T-helper 2 cell (primary cell): ENCODE data around the gene TMEM222.

Experiments used
- DNase-seq, 5 experiments: peaks; one replicate each; pipeline versions ENCODE4 v3.0.0 to v3.0.0-alpha.2; 2012 to 2022

The TMEM222 gene

DNA sequence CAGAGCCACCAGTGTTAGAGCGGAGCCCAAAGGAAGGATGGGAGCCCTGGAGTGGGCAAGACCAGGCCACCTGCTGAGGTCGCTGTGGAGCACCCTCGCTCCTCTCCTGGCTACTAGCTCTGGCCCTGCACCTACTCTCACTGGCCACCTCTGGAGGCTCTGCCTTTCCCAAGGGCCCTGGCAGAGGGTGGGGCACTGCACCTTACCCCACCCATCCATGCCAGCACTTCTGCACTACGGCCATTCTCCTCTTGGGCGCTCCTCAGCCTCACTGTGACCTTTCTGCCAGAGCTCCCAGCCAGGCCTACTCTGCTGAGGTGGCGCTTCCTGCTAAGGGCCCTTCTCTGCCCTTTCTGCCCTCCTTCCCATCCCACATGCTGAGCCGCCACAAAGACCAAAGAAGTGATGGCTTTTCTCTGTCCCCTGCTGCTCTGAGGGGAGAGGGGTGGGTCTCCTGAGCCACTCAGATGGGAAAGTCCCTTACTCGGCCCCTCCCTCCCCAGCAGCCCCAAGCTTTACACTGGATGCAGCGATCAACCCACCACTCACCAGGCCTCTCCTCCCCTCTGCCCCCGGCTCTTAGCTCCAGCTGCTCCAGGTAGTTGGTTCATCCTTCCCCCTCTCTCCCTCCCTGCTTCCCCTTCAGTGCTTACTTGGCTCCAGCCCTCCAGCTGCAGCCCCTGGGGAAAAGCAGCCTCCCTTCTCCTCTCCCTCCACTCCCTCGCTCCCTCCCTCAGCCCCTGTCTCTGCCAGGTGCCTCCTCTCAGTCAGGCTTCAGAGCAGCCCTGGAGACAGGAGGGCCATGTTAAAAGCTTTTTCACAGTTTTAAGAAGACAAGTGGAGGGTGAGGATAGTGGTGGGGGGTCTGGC is 14.8 kb upstream of the TMEM222 start:
- no peak for DNase-seq

GRCh38 chr1:27307874-27308598 is 13.9 kb upstream of the TMEM222 start:
- DNase-seq, result no peak

DNA sequence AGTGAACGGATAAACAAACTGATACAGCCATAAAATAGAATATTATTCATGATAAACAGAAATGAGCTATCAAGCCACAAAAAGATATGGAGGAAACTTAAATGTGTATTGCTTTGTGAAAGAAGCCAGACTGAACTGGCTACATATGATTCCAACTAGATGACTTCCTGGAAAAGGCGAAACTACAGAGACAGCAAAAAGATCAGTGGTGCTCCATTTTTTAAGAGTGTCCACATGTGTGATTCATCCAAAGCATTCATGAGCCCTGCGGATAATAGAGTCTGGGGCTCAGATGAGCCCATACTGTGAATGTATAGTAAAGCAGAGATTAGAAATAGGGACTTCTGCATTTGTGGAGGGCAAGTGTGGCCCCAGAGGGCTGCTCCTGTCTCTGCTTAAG is 7.8 kb upstream of the TMEM222 start:
- no peak for DNase-seq

DNA sequence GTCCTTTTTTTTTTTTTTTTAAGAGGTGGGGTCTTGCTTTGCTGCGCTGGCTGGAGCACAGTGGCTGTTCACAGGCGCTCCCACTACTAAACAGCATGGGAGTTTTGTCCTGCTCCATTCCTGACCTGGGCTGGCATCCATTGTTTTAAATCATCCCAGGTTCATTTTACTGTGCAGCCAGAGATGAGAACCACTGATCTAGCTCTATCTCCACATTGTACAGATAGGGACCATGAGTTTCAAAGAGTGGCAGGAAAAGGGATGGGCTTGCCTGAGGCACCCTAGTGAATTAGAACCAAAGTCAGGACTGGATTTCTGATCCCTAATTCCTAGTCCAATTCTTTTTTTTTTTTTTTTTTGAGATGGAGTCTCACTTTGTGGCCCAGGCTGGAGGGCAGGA is 7.2 kb upstream of the TMEM222 start:
- DNase-seq, result no peak

DNA sequence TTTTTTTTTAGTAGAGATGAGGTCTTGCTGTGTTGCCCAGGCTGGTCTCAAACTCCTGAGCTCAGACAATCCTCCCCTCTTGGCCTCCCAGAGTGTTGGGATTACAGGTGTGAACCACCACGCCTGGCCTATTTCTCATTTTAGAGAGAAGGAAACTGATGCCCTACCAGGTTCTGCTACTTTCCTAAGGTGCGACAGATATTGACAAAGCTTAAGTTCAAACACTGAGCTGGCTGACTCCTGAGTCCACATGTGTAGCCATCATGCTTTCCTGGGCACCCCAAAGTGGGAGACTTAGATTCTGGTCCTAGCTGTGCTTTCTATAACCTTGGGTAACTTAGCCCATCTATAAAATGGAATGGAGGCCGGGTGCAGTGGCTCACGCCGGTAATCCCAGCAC is 5.1 kb upstream of the TMEM222 start:
- DNase-seq, result no peak

GRCh38 chr1:27318136-27318535 is 3.8 kb upstream of the TMEM222 start:
- DNase-seq, result no peak

DNA sequence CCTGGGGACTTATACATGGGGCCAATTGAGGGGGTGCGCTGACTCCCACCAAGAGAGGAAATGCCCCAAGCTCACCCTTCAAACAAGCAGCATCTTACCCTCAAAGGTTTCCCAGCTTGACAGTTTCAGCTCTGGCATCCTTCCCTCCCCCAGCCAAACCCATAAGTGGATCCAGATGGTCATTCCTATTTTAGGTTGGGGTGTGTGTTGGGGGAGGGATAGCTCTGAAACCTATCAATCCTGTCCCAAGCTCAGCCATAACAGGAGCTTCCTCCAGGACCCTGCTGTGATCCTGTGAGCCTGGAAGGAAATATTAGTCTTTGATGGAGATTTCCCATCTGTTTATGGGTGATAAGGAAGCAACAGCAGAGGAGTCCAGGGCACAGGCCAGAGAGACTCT is 3.4 kb upstream of the TMEM222 start:
- no peak for DNase-seq

DNA sequence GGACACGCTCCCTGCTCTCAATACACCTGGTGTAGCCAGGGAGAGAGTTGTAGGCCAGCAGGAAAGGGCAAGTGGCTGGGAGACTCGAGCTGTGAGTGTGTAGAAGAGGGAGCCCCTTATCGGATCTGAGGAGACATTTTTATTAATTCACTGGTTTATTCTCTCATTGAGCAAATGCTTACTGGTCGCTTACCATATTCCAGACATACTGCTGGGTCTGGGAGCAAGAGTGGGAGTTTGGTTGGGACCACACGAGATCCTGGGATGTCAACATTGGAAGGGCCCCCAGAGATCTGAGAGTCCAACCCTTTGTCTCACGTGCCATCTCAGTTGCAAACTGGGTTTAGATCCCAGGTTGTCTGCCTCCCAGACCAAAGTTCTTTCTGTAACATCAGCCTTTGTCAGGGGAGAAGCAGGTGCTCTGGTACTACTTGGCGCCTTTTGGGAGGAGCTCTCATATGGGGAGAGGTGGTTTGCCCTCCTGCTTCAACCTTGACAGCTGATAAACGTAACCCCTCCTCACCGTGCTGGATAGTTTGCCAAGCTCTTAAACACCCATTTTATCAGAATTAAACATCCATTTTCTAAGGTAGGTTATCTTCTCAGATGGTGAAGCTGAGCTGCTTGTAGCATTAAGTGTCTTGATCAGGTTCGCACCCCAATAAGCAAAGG is 742 bp downstream of the TMEM222 start:
- peak in 1 of 5 experiments; percentile 19 for DNase-seq

DNA sequence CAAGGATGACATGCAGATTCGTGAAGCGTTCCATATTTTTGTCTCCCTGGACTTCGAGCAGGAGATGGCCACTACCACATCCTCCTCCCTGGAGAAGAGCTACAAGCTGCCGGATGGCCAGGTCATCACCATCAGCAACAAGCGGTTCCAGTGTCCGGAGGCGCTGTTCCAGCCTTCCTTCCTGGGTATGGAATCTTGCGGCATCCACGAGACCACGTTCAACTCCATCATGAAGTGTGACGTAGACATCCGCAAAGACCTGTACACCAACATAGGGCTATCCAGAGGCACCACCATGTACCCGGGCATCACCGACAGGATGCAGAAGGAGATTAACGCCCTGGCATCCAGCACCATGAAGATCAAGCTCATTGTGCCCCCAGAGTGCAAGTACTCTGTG is 3.3 kb downstream of the TMEM222 start:
- DNase-seq, result no peak

- no peak for DNase-seq
Measured at GRCh38 chr1:27327964-27328363, 6.0 kb downstream of the TMEM222 start.

GRCh38 chr1:27330786-27331185 is 8.8 kb downstream of the TMEM222 start:
- no peak for DNase-seq

DNA sequence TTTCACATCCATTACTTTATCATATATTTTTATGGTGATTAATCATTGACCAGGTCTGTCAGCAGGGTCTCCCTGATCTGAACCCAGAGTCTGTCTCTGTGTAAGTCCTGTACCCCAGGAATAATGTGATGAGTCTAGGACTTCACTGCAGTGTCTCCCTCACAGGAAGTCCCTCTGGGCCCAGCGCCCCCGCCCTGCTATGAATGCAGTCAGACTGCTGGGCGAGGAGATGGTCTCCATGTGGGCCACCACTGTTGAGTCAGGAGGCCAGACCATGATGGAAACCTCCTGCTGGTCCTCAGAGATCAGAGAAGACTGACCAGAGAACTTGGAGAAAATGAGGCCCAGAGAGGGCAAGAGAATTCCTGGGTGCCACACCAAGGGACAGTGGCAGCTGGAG is 9.5 kb downstream of the TMEM222 start:
- DNase-seq, result no peak

- DNase-seq, result no peak
Measured at GRCh38 chr1:27331922-27332321, 10.0 kb downstream of the TMEM222 start.

- peak; percentile 27 to 60 (median 47) for DNase-seq
Measured at GRCh38 chr1:27332536-27333281, 10.7 kb downstream of the TMEM222 start.

- no peak for DNase-seq
Measured at GRCh38 chr1:27333717-27334279, 11.8 kb downstream of the TMEM222 start.

- DNase-seq, result no peak
Measured at GRCh38 chr1:27335506-27336422, 13.8 kb downstream of the TMEM222 start.

- DNase-seq, result no peak
Measured at GRCh38 chr1:27336756-27337155, 14.8 kb downstream of the TMEM222 start.

DNA sequence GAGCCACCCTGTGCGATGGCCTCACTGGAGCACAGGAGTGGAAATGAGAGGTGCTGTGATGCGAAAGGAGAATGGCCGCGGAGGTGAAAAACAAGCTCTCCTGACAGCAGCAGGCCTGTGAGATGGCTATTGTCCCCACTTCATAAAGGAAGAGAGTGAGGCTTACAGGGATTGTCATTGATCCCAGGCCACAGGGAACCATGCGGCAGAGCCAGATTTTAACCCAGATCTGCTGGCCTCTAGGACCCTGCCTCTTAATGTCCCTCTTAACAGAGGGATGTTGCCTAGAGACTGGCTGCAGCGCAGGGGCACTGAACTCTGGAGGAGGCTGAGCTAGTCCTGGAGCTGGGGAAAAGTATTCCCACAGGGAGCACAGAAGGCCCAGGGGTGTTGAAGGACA is 16.8 kb downstream of the TMEM222 start:
- DNase-seq, result no peak

DNA sequence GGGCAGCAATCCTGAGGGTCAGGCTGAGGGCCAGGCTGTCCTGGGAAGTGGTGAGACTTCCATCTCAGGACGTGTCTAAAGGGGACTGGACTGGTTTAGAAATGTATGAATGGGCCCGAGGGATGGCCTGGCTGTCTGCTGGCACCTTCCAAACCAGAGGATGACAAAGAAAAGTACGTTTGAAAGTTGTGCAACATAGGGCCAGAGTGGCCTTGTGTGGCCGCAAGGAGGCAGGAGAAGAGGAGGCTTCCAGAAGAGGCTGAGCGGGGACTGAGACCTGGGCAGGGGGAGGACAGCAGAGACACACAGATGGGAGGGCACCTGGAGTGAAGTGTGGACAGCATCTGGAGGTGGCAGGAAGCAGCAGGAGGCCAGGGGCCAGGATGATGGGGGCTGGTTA is 17.2 kb downstream of the TMEM222 start:
- DNase-seq, result no peak

- peak; percentile 22 to 85 (median 46) for DNase-seq
Measured at GRCh38 chr1:27341525-27342252, 19.7 kb downstream of the TMEM222 start, which contains the start of gene SYTL1. TSS of gene SYTL1 (plus strand) at chr1:27342022. CDS start at chr1:27345335, 3,313 bp downstream.
